CD4-positive, alpha-beta memory T cell (primary cell): Measurements from ENCODE around the gene BSN. TPM values are rescaled to one million over a fixed set of nuclear protein-coding genes. Genes with fewer than 3 reads are reported as not detected.

Experiments used
- CTCF ChIA-PET: fragments of 350-600 bp; sonication (Branson Sonifier 250); formaldehyde crosslinking; loops from one replicate; lab custom pipeline; 2021; ENCODE audit warnings: inconsistent platforms; ENCODE audit not compliant: partially characterized antibody; lab: Charles Lee
- POLR2A ChIA-PET: fragments of 350-600 bp; sonication (Branson Sonifier 250); formaldehyde crosslinking; loops from one replicate; lab custom pipeline; 2021; ENCODE audit not compliant: partially characterized antibody; lab: Charles Lee
- DNase-seq, 5 donors: peaks; one replicate each; pipeline versions ENCODE4 v3.0.0 to v3.0.0-alpha.2; 2020 to 2022; ENCODE audit warnings: mixed read lengths in 1 of 5
- H3K27ac ChIP-seq: one replicate; pipeline ENCODE4 v1.7.0; 2013; ENCODE audit warnings: low read depth, low read length
- H3K27me3 ChIP-seq: 2 replicates; pipeline ENCODE4 v1.7.0; 2013; ENCODE audit warnings: mild to moderate bottlenecking, low read length, moderate library complexity; ENCODE audit not compliant: insufficient read depth
- H3K36me3 ChIP-seq: 2 replicates; pipeline ENCODE4 v1.7.0; 2013; ENCODE audit warnings: mild to moderate bottlenecking, low read length, moderate library complexity; ENCODE audit not compliant: insufficient read depth
- H3K4me1 ChIP-seq: 2 replicates; pipeline ENCODE4 v1.7.0; 2013; ENCODE audit warnings: mild to moderate bottlenecking, low read length, moderate library complexity; ENCODE audit not compliant: insufficient read depth
- H3K4me3 ChIP-seq, 2 donors: one replicate each; pipeline ENCODE4 v1.7.0; 2013; ENCODE audit warnings: low read length in 2 of 2, mild to moderate bottlenecking in 1 of 2
- H3K9me3 ChIP-seq, 2 donors: one replicate each; pipeline ENCODE4 v1.7.0; 2013; ENCODE audit warnings: low read length in 2 of 2, control low read depth in 1 of 2; ENCODE audit not compliant: control insufficient read depth in 1 of 2
- H3K27ac Mint-ChIP-seq, 7 donors: one replicate each; pipeline ENCODE4 v1.8.0; 2020 to 2021; ENCODE audit warnings: mixed read lengths in 7 of 7, mild to moderate bottlenecking in 6 of 7, inconsistent platforms in 3 of 7, moderate library complexity in 3 of 7
- H3K27me3 Mint-ChIP-seq, 2 donors: one replicate each; pipeline ENCODE4 v1.8.0; 2020 to 2021; ENCODE audit warnings: mixed read lengths in 2 of 2
- H3K36me3 Mint-ChIP-seq, 2 donors: one replicate each; pipeline ENCODE4 v1.8.0; 2020 to 2021; ENCODE audit warnings: mixed read lengths in 2 of 2, inconsistent platforms in 1 of 2, mild to moderate bottlenecking in 1 of 2
- H3K4me1 Mint-ChIP-seq, 4 donors: one replicate each; pipeline ENCODE4 v1.8.0; 2020 to 2021; ENCODE audit warnings: mixed read lengths in 4 of 4, mild to moderate bottlenecking in 1 of 4
- H3K4me3 Mint-ChIP-seq, 8 donors: one replicate each; pipeline ENCODE4 v1.8.0; 2020 to 2021; ENCODE audit warnings: mixed read lengths in 8 of 8, mild to moderate bottlenecking in 7 of 8, moderate library complexity in 6 of 8, inconsistent platforms in 3 of 8
- H3K9me3 Mint-ChIP-seq, 8 donors: one replicate each; pipeline ENCODE4 v1.8.0; 2020 to 2021; ENCODE audit warnings: mixed read lengths in 8 of 8, mild to moderate bottlenecking in 5 of 8, inconsistent platforms in 3 of 8, moderate library complexity in 1 of 8
- intact Hi-C: fragments of 100-400 bp; cut with micrococcal nuclease; formaldehyde crosslinking; loops from one replicate; pipeline ENCODE4 v1.15.1; 2023
- polyA plus RNA-seq, 2 donors: library from polyadenylated mRNA; unstranded; fragments of 300-500 nt; fragmentation: Illumina TruSeq; gene quantifications; one replicate each; pipeline ENCODE4 v1.2.3, GENCODE V29; 2021
- total RNA-seq, 2 experiments: library from RNA; stranded (reverse); gene quantifications; one replicate each; pipeline ENCODE4 v1.2.3, GENCODE V29; 2021

The BSN gene
- total and polyA plus RNA-seq, 4 experiments from 2014 or later: 0.01 to 0.15 (median 0.06) TPM; not detected in 1

DNA sequence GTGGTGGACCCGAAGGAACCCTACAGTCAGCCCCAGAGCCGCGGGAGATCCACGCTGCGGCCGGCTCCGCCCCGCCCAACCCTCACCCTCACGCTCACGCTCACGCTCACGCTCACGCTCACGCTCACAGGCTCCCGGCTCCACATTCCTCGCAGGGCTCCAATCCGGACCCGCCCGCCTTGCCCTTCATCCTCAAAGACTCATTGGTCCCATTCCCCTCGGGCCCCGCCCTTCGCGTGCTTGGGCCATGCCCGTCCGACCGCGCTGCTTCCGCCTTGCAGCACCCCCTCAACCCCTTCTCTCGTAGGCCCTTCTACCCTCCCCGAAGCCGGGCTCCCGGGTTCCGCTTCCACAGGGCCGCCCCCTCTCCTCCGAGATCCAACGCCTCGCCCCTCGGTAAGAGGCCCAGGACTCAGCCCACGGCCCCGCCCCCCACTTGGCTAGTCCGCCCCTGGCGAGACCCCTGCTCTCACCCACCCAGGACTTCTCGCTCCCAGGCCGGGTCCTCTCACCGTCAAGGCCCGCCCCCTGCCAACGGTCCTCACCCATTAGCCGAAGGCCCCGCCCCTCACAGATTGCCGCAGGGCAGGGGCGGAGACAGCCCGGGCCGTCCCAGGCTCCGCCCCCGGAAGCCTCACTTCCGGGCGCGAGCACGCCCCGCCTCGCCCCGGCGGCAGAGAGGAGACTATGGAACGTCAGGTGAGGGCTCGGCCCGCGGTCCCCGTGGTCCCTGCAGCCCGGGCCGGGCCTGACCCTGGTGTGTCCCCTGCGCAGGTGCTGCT is 119.6 kb downstream of the BSN start, which contains the start of gene APEH:
Gene APEH (plus strand): TSS at position 637 of the 782 bp plus-strand sequence. CDS start 51 bp downstream, at position 688.
- Histone ChIP-seq H3K27me3 (no peaks in the 10 kb centered on the region), H3K4me1 (peaks cover 32% of the 10 kb centered on the region), H3K27ac (peak within 1 kb of the TSS; percentile 77), H3K9me3 (no peaks in the 10 kb centered on the region), H3K36me3 (peaks cover 32% of the 10 kb centered on the region), H3K4me3 (peak within 1 kb of the TSS; percentile 48 to 75)
- Mint-ChIP-seq H3K4me1 (peaks cover 20 to 50% (median 34%) of the 10 kb centered on the region in 4 donors), H3K4me3 (peak within 1 kb of the TSS; percentile 90 to 99 (median 94)), H3K36me3 (peaks cover 24 to 36% of the 10 kb centered on the region in 2 donors), H3K27me3 (no peaks in the 10 kb centered on the region), H3K9me3 (no peaks in the 10 kb centered on the region), H3K27ac (peak within 1 kb of the TSS; percentile 97 to 99 (median 98))
- DNase-seq: peak; percentile 98 to 99 (median 98)
- ChIA-PET CTCF (interaction anchor here (0.8 to 5.3 kb wide), 4 partner anchors 13 to 220 kb away, joined by 3 to 319 read pairs (median 5); no protein-coding TSS in a partner anchor), POLR2A (interaction anchor here (0.8 to 4.0 kb wide), 4 partner anchors 15 to 334 kb away, joined by 3 to 85 read pairs (median 4); partner anchors contain the start of genes DAG1, MST1 and USP4)
- intact Hi-C loops: loop anchor here (1.0 to 10.0 kb wide), 6 partner anchors 15 to 332 kb away; partner anchors contain the start of genes DAG1, GMPPB, MST1 and RBM6

DNA sequence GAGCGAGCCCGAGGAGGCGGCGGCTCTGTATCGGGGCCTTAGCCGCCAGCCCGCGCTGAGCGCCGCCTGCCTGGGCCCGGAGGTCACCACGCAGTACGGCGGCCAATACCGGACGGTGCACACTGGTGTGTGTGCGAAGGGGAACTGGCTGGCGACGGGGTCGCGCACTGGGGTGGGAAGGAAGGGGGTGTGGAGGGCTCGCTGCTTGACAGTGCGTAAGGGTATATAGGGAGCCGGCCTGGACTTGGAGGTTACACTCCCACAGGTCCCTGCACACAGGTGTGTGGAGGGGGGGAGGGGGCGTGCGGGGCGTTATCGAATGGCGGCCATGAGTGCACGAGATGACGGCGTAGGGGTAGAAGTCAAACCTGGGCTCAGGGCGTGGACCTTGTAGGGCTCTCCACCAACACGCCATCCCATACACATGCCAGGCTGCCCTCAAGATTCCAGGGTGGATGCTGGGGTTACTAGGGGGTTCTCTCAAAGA is 120.3 kb downstream of the BSN start:
- DNase-seq: peak in 1 of 5 donors; percentile 58
- Histone ChIP-seq H3K27ac (peak overlapping the region; percentile 77), H3K4me3 (peak overlapping the region; percentile 48 to 75), H3K4me1 (peaks cover 32% of the 10 kb centered on the region), H3K36me3 (peaks cover 38% of the 10 kb centered on the region), H3K9me3 (no peaks in the 10 kb centered on the region), H3K27me3 (no peaks in the 10 kb centered on the region)
- Mint-ChIP-seq H3K36me3 (peaks cover 25 to 39% of the 10 kb centered on the region in 2 donors), H3K4me1 (peaks cover 20 to 50% (median 34%) of the 10 kb centered on the region in 4 donors), H3K9me3 (no peaks in the 10 kb centered on the region), H3K27me3 (no peaks in the 10 kb centered on the region), H3K4me3 (peak overlapping the region; percentile 90 to 99 (median 94)), H3K27ac (peak overlapping the region; percentile 29 to 99 (median 89))
- POLR2A ChIA-PET: interaction anchor here (0.6 to 4.0 kb wide), 4 partner anchors 44 to 580 kb away, joined by 3 to 85 read pairs (median 3); partner anchors contain the start of genes QRICH1 and USP4
- intact Hi-C loops: loop anchor here (1.0 to 10.0 kb wide), 6 partner anchors 15 to 332 kb away; partner anchors contain the start of genes DAG1, GMPPB, MST1 and RBM6
- CTCF ChIA-PET: interaction anchor here (2.9 kb wide), 1 partner anchor 134 kb away, joined by 15 read pairs; no protein-coding TSS in a partner anchor

DNA sequence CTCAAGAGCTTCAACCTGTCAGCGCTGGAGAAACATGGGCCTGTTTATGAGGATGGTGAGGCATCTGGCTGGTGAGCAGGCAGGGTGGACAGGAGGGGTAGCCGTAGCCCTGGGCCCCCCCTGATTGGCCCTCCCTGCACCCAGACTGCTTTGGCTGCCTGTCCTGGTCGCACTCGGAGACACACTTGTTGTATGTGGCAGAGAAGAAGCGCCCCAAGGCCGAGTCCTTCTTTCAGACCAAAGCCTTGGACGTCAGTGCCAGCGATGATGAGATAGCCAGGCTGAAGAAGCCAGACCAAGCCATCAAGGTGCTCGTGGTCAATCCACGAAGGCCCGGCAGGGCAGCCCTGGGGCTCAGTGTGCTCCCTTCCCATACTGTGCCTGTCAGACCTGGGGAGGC is 121.6 kb downstream of the BSN start:
- Histone ChIP-seq H3K27me3 (no peaks in the 10 kb centered on the region), H3K4me1 (peaks cover 32% of the 10 kb centered on the region), H3K36me3 (peaks cover 51% of the 10 kb centered on the region), H3K9me3 (no peaks in the 10 kb centered on the region), H3K4me3 (no peak overlapping the region), H3K27ac (no peak overlapping the region)
- POLR2A ChIA-PET: interaction anchor here (1.2 kb wide), 1 partner anchor 582 kb away, joined by 3 read pairs; the partner anchor contains the start of gene QRICH1
- CTCF ChIA-PET: interaction anchor here (2.9 kb wide), 1 partner anchor 136 kb away, joined by 15 read pairs; no protein-coding TSS in a partner anchor
- Mint-ChIP-seq H3K36me3 (peaks cover 36 to 53% of the 10 kb centered on the region in 2 donors), H3K27me3 (no peaks in the 10 kb centered on the region), H3K9me3 (no peaks in the 10 kb centered on the region), H3K4me3 (peak overlapping the region in 5 of 8 donors; percentile 34 to 43 (median 38)), H3K27ac (peak overlapping the region in 1 of 7 donors; percentile 98), H3K4me1 (peaks cover 24 to 50% (median 38%) of the 10 kb centered on the region in 4 donors)
- intact Hi-C loops: loop anchor here (10.0 kb wide), 1 partner anchor 261 kb away; the partner anchor contains the start of genes RHOA and TCTA
- no peak for DNase-seq

DNA sequence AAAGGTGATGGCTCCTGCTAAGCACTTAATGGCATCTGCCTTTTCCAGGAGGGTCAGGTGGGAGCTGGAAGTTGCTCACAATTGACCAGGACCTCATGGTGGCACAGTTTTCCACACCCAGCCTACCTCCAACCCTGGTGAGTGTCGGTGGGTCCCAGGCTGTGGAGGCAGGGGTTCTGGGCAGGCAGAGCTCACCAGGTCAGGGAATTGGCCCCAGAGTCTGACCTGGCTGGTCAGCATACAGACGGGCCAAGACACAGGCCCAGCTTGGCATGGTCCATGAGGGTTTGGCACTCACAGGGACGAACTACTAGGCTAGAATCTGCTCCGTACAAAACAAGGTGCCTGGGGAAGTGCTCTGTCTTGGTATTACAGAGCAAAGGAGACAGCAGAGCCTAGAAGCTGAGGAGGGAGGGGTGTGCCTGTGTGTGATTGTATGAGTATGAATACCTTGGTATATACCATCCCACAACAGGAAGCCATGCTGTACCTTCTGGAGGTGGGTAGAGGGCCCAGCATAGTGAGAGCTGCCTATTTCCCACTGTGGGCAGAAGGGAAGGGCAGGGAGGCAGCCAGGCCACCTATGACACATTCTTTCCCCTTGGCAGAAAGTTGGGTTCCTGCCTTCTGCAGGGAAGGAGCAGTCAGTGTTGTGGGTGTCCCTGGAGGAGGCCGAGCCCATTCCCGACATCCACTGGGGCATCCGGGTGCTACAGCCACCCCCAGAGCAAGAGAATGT is 126.4 kb downstream of the BSN start:
- CTCF ChIA-PET: no interaction called here

DNA sequence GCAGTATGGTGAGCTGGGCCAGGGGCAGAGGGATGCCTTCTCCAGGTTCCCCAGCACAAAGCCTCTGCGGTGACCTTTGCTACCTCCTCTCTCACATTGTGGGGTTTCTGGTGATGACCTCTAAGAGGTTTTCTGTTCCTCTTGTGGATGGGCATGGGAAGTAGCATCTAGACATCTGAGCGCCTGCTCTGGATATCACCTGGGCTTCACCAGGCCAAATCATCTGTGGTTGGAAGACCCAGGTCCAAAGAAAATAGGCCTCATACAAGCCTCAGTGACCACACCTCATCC is 126.9 kb downstream of the BSN start:
- Histone ChIP-seq H3K4me1 (peaks cover 6% of the 10 kb centered on the region), H3K4me3 (no peak overlapping the region), H3K27me3 (no peaks in the 10 kb centered on the region), H3K27ac (no peak overlapping the region), H3K9me3 (no peaks in the 10 kb centered on the region), H3K36me3 (peaks cover 77% of the 10 kb centered on the region)
- no peak overlapping the region for H3K27ac Mint-ChIP-seq
- H3K4me1 Mint-ChIP-seq: peaks cover 7 to 18% (median 9%) of the 10 kb centered on the region in 4 donors
- POLR2A ChIA-PET: no interaction called here
- no peak for DNase-seq
- no peaks in the 10 kb centered on the region for H3K9me3 Mint-ChIP-seq
- no peaks in the 10 kb centered on the region for H3K27me3 Mint-ChIP-seq
- H3K4me3 Mint-ChIP-seq: no peak overlapping the region
- H3K36me3 Mint-ChIP-seq: peaks cover 28 to 54% of the 10 kb centered on the region in 2 donors
- CTCF ChIA-PET: no interaction called here
- intact Hi-C loops: no loop called here

More for the DNA sequence above, 126.4 kb downstream of the BSN start:
- Mint-ChIP-seq H3K4me1 (peaks cover 10 to 23% (median 12%) of the 10 kb centered on the region in 4 donors), H3K27ac (no peak overlapping the region), H3K27me3 (no peaks in the 10 kb centered on the region), H3K9me3 (no peaks in the 10 kb centered on the region), H3K4me3 (no peak overlapping the region), H3K36me3 (peaks cover 34 to 57% of the 10 kb centered on the region in 2 donors)
- no peak overlapping the region for H3K4me3 ChIP-seq
- peaks cover 11% of the 10 kb centered on the region for H3K4me1 ChIP-seq
- H3K9me3 ChIP-seq: no peaks in the 10 kb centered on the region
- H3K27me3 ChIP-seq: no peaks in the 10 kb centered on the region
- intact Hi-C loops: no loop called here
- POLR2A ChIA-PET: no interaction called here
- DNase-seq: no peak
- no peak overlapping the region for H3K27ac ChIP-seq
- peaks cover 82% of the 10 kb centered on the region for H3K36me3 ChIP-seq

DNA sequence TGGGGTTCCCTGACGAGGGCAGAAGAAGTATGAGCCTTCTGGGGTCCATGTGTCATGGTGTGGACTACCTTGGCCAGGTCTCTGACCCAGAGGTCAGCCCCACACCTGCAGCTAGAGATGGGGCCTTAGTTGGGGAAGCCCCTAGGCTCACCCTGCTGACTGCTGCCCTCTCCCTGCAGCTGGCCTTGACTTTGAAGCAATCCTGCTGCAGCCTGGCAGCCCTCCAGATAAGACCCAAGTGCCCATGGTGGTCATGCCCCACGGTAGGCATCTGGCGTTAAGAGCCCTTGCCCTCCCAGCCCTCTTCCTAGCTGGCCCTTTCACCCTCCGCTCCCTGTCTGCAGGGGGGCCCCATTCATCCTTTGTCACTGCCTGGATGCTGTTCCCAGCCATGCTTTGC is 127.3 kb downstream of the BSN start:
- no peak for DNase-seq
- intact Hi-C loops: no loop called here
- no peak overlapping the region for H3K4me3 Mint-ChIP-seq
- H3K4me1 ChIP-seq: peaks cover 3% of the 10 kb centered on the region
- H3K27ac ChIP-seq: no peak overlapping the region
- peaks cover 74% of the 10 kb centered on the region for H3K36me3 ChIP-seq
- peaks cover 26 to 53% of the 10 kb centered on the region in 2 donors for H3K36me3 Mint-ChIP-seq
- no peaks in the 10 kb centered on the region for H3K9me3 ChIP-seq
- H3K9me3 Mint-ChIP-seq: no peaks in the 10 kb centered on the region
- no peak overlapping the region for H3K27ac Mint-ChIP-seq
- no peaks in the 10 kb centered on the region for H3K27me3 ChIP-seq
- H3K4me1 Mint-ChIP-seq: peaks cover 6 to 14% (median 8%) of the 10 kb centered on the region in 4 donors
- CTCF ChIA-PET: no interaction called here
- H3K27me3 Mint-ChIP-seq: no peaks in the 10 kb centered on the region
- POLR2A ChIA-PET: no interaction called here
- H3K4me3 ChIP-seq: no peak overlapping the region
